Nephron progenitor cell (in vitro differentiated cells): ENCODE data around the gene HSD3B7.

ENCODE experiments used
- DNase-seq: peaks from one replicate; pipeline ENCODE4 v3.0.0; 2021
- H3K27ac Mint-ChIP-seq: 2 replicates; pipeline ENCODE4 v1.8.0; 2021; ENCODE audit warnings: mild to moderate bottlenecking, moderate library complexity, mixed read lengths
- H3K27me3 Mint-ChIP-seq: 2 replicates; pipeline ENCODE4 v1.8.0; 2021; ENCODE audit warnings: mild to moderate bottlenecking, low read depth, mixed read lengths; ENCODE audit not compliant: poor library complexity
- H3K36me3 Mint-ChIP-seq: 2 replicates; pipeline ENCODE4 v1.8.0; 2021; ENCODE audit warnings: low read depth, mixed read lengths
- H3K4me1 Mint-ChIP-seq: 2 replicates; pipeline ENCODE4 v1.8.0; 2021; ENCODE audit warnings: mixed read lengths
- H3K4me3 Mint-ChIP-seq: 2 replicates; pipeline ENCODE4 v1.8.0; 2021; ENCODE audit warnings: mild to moderate bottlenecking, moderate library complexity, mixed read lengths
- H3K9me3 Mint-ChIP-seq: 2 replicates; pipeline ENCODE4 v1.8.0; 2021; ENCODE audit warnings: mild to moderate bottlenecking, moderate library complexity, mixed read lengths
- TF ChIP-seq, protein P1 (sequence below): fragments of 200-600 bp; sonication (generic); IDR thresholded peaks from 2 replicates; pipeline ENCODE4 v1.5.0; 2021; ENCODE audit warnings: antibody characterized with exemption

Gene HSD3B7

DNA sequence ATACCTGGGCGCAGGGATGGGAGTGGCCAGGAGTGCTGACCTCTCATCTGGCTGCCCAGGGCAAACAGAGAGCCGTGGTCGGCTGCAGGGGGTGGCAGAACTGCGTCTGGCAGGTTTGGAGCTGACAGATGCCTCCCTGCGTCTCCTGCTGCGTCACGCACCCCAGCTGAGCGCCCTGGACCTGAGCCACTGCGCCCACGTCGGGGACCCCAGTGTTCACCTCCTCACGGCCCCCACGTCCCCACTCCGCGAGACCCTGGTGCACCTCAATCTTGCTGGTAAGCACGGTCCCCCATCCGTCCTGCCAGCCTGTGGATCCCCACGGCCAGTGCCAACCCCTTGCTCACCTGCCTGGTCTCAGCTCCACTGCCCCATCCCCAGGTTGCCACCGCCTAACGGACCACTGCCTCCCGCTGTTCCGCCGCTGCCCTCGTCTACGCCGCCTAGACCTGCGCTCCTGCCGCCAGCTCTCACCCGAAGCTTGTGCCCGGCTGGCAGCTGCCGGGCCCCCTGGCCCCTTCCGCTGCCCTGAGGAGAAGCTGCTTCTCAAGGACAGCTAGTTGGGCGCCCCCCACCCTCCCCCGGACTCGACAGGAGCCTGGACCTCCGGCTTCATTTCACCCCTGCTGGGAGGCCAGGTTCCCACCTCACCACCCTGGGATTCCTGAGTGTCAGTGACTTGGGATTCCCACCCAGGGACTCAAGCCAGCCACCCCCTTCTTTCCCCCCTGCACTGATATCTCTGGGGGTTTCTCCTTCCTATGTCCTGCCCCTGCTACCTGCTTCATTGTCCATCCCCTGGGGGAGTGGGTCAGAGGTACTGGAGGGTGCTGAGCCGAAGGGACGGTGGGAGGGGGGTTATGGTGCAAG lies 38.1 kb upstream of the HSD3B7 start:
- TF ChIP-seq, protein P1, sequence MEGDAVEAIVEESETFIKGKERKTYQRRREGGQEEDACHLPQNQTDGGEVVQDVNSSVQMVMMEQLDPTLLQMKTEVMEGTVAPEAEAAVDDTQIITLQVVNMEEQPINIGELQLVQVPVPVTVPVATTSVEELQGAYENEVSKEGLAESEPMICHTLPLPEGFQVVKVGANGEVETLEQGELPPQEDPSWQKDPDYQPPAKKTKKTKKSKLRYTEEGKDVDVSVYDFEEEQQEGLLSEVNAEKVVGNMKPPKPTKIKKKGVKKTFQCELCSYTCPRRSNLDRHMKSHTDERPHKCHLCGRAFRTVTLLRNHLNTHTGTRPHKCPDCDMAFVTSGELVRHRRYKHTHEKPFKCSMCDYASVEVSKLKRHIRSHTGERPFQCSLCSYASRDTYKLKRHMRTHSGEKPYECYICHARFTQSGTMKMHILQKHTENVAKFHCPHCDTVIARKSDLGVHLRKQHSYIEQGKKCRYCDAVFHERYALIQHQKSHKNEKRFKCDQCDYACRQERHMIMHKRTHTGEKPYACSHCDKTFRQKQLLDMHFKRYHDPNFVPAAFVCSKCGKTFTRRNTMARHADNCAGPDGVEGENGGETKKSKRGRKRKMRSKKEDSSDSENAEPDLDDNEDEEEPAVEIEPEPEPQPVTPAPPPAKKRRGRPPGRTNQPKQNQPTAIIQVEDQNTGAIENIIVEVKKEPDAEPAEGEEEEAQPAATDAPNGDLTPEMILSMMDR, result no peak
- peaks cover 44% of the 10 kb centered on the region for H3K36me3 Mint-ChIP-seq
- no peak for DNase-seq
- peaks cover 3% of the 10 kb centered on the region for H3K27me3 Mint-ChIP-seq
- peak overlapping the region; percentile 88 for H3K27ac Mint-ChIP-seq
- H3K9me3 Mint-ChIP-seq, result no peaks in the 10 kb centered on the region
- peaks cover 41% of the 10 kb centered on the region for H3K4me1 Mint-ChIP-seq
- H3K4me3 Mint-ChIP-seq, result peak overlapping the region; percentile 56

DNA sequence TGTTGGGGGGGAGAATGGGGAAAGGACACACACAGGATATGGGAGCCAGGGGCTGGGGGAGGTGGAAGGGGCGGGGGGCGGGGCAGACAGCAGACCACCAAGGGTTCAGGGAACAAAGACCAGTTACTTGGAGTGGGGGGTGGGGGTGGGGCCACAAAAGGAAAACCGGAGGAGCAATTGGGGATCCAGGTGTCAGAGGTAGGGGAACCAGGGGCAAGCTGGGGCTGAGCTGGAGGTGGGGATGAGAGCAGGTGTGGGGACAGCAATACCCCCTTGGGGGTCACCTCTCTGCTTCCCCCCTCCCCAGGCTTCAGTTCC lies 37.5 kb upstream of the HSD3B7 start:
- peak overlapping the region; percentile 88 for H3K27ac Mint-ChIP-seq
- peaks cover 3% of the 10 kb centered on the region for H3K27me3 Mint-ChIP-seq
- peak overlapping the region; percentile 95 for H3K4me3 Mint-ChIP-seq
- peaks cover 42% of the 10 kb centered on the region for H3K4me1 Mint-ChIP-seq
- H3K36me3 Mint-ChIP-seq, result peaks cover 38% of the 10 kb centered on the region
- TF ChIP-seq, protein P1, result no peak
- H3K9me3 Mint-ChIP-seq, result no peaks in the 10 kb centered on the region
- DNase-seq, result no peak

DNA sequence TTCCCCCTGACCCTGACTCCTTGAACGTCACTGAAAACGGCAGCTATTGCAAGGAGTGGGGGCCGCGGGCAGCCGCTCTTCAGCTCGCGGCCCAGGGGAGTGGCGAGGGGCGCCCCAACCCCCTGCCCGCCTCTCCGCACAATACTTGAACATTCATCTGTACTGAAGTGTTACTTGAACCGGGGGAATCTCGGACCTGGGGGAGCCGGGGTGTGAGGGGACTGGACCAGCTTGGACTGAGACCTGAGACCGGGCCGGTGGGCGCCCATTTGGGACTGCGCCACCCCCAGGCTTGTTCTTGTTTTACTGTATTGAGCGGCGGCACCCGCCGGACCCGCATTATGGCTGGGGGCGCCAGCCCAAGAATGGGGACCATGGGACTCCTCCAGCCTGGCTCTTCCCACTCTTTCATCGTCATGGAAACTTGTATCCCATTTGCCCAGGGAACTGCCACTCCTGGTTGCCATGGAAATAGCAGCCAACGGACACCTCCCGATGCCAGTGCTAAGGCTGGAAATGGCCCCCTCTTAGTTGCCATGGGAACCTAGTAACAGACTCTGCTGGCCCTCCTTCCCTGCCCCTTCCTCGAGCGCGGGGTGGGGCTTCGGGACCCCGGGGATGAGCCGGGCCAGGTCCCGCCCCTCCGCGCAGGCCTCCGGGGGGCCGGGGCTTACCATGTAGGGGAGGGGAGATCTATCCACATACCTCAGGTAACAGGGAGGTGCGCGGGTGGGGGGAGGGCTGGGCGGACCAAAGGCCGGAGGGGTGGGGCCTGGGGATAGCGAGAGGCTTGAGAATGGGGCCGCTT lies 36.9 kb upstream of the HSD3B7 start:
- Mint-ChIP-seq H3K9me3 (no peaks in the 10 kb centered on the region), H3K4me1 (peaks cover 42% of the 10 kb centered on the region), H3K36me3 (peaks cover 32% of the 10 kb centered on the region), H3K27me3 (peaks cover 3% of the 10 kb centered on the region), H3K27ac (peak overlapping the region; percentile 98), H3K4me3 (peak overlapping the region; percentile 95)
- TF ChIP-seq, protein P1, result no peak
- peak; percentile 98 for DNase-seq

DNA sequence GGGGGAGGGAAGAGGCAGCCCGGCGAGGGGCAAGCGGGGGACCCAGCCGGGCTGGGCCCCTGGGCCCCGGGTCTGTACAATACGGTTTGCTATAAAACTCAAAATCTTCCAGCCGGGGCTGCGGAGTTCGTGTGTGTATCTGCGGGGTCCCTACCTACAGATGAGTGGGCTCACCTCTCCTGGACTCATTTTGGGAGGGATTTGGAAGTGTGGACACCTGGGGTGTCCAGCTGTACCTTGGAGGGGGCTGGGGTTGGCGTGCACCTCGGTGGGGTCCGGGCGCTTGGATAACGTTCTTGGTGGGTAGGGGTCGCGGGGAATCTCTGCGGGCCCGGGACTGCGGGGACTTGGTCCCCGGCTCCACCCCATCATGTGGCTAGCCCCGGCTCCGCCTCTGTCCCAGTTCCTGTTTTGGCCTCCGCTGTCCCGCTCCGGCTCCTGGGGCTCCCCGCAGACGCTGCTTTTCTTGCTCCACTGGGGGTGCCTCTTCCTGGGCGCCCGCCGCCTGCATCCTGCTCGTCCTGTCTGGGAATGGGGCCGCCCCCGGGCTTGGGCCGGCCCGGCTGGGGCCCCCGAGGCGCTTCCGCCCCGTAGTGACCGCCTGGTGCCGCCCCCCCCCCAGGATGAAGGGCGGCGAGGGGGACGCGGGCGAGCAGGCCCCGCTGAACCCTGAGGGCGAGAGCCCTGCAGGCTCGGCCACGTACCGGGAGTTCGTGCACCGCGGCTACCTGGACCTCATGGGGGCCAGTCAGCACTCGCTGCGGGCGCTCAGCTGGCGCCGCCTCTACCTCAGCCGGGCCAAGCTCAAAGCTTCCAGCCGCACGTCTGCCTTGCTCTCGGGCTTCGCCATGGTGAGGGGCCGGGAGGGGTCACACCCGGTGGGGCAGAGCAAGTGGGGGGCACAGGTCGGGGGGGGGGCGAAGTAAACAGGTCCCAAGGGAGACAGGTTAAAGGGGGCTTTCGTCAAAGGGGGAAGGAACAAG lies 36.0 kb upstream of the HSD3B7 start, which contains the start of gene ORAI3:
ORAI3 (plus strand) TSS at position 402 of the 983 bp plus-strand sequence; CDS start at position 624, 222 bp downstream.
- H3K27ac Mint-ChIP-seq, result peak within 1 kb of the TSS; percentile 98
- peak within 1 kb of the TSS; percentile 95 for H3K4me3 Mint-ChIP-seq
- TF ChIP-seq, protein P1, result no peak
- peaks cover 26% of the 10 kb centered on the region for H3K36me3 Mint-ChIP-seq
- H3K4me1 Mint-ChIP-seq, result peaks cover 50% of the 10 kb centered on the region
- peaks cover 3% of the 10 kb centered on the region for H3K27me3 Mint-ChIP-seq
- no peaks in the 10 kb centered on the region for H3K9me3 Mint-ChIP-seq
- DNase-seq, result peak; percentile 71

DNA sequence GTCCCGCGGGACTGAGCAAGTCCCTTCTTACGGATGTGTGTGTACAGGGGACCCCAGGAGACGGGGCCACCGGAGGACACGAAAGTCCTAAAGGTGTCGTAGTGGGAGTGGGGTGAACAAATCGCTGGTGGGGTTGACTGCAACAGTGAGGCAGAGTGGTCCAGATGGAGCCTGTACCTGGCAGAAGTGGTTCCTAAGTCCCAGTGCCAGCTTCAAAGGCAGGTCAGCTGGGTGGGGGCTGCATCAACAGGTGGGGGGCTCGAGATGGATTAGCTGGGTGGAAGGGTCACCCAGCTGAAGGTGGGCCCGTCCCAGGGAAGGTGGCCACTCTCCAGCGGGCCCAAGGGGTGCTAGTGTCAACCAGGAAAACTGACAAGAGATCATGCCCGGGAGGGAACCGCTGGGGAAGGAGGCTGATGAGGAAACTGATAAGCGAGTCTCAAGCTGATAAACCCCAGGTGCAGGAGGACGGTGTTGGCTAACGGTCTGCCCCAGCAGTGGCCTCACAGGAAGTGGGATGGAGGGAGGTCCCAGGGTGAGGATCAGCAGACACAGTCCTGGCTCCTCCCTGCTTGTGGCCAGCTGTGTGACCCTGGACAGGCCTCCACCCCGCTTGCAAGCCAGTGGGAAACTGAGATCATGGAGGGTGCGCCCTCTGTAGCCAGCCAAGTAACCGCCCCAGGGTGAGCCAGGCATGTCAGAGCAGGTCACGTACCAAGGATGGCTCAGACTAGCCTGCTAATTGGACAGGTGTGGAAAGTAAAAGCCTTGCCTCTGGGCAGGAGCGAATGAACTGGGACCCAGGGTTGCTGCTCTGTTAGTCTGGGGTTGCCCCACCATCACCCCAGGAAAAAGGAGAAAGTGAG lies 35.1 kb upstream of the HSD3B7 start:
- peaks cover 17% of the 10 kb centered on the region for H3K36me3 Mint-ChIP-seq
- no peaks in the 10 kb centered on the region for H3K9me3 Mint-ChIP-seq
- H3K27me3 Mint-ChIP-seq, result peaks cover 3% of the 10 kb centered on the region
- H3K4me3 Mint-ChIP-seq, result peak overlapping the region; percentile 95
- peaks cover 55% of the 10 kb centered on the region for H3K4me1 Mint-ChIP-seq
- TF ChIP-seq, protein P1, result no peak
- peak; percentile 49 for DNase-seq
- peak overlapping the region; percentile 85 for H3K27ac Mint-ChIP-seq
